Hepatocyte (in vitro differentiated cells): ENCODE data around the gene MBD5.

Experiments used
- EZH2 ChIP-seq: fragments of 200-600 bp; sonication (generic); IDR thresholded peaks from 2 replicates; pipeline ENCODE4 v1.6.1; 2016; ENCODE audit warnings: antibody characterized with exemption, mild to moderate bottlenecking, borderline replicate concordance
- TF ChIP-seq, protein P1 (sequence below): fragments of 200-600 bp; sonication (generic); IDR thresholded peaks from 2 replicates; pipeline ENCODE4 v1.5.1; 2016; ENCODE audit warnings: antibody characterized with exemption, mild to moderate bottlenecking; ENCODE audit not compliant: poor library complexity

DNA sequence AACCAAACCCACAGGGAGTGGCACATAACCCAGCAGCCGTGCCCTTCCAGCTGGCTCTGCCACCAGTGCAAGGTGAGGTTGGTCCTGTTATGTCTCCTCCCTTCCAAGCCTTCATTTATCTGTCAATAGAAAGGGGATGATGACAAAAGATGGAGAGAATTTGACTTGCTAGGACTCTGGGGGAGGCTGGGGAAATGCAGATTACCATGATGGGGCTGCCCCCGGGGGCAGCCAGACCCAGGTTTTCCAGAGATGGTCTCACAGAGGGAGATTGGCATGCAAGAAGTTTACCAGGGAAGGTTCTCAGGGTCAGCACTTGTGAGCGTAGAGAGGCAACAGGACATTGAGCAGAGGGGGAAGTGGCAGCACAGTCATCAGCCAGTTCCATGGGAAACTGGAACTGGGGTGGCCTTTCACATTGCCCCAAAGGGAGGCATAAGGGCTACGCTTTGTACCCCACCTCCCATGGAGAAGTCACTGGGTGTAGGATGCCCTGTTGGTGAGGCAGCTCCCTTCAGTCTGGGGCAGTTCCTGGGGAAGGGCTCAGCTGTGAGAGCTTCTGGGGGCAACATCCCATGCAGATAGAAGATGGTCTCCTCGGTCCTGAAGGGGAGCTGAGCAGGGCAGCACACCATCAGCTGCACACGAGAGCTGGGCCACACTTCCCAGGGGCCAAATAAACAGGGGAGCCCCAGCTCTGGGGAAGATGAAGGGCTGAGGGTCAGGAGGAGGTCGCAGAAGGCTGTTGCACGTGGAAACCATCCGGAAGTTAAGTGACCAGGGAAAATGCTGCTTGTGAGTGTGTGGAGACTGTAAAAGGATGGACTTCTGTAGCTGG, 505.8 kb downstream of the MBD5 start:
- TF ChIP-seq, protein P1, sequence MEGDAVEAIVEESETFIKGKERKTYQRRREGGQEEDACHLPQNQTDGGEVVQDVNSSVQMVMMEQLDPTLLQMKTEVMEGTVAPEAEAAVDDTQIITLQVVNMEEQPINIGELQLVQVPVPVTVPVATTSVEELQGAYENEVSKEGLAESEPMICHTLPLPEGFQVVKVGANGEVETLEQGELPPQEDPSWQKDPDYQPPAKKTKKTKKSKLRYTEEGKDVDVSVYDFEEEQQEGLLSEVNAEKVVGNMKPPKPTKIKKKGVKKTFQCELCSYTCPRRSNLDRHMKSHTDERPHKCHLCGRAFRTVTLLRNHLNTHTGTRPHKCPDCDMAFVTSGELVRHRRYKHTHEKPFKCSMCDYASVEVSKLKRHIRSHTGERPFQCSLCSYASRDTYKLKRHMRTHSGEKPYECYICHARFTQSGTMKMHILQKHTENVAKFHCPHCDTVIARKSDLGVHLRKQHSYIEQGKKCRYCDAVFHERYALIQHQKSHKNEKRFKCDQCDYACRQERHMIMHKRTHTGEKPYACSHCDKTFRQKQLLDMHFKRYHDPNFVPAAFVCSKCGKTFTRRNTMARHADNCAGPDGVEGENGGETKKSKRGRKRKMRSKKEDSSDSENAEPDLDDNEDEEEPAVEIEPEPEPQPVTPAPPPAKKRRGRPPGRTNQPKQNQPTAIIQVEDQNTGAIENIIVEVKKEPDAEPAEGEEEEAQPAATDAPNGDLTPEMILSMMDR: no peak
- TF ChIP-seq EZH2: no peak
